Motor neuron (in vitro differentiated cells): ENCODE data around the gene TMEM203. TPM values are rescaled to one million over a fixed set of nuclear protein-coding genes. Genes with fewer than 3 reads are reported as not detected.

Source experiments
- ATAC-seq, 8 experiments: fragments of 200-7000 bp; cut with Tn5 transposase; replicated peaks in 6 of 8; 2 replicates each; pipeline ENCODE4 v1.8.0; 2021; ENCODE audit warnings: mild to moderate bottlenecking in 8 of 8, moderate library complexity in 8 of 8
- H3K27ac ChIP-seq, 2 donors: fragments of 250-450 bp; sonication (Bioruptor Pico); 2 replicates each; pipeline ENCODE4 v1.9.0; 2021; ENCODE audit warnings: antibody characterized with exemption in 2 of 2, mild to moderate bottlenecking in 2 of 2, moderate library complexity in 1 of 2
- H3K4me1 ChIP-seq, 2 donors: fragments of 250-450 bp; sonication (Bioruptor Pico); replicated peaks in 1 of 2; 2 replicates each; pipeline ENCODE4 v1.6.1; 2021; ENCODE audit warnings: antibody characterized with exemption in 2 of 2, mild to moderate bottlenecking in 2 of 2, moderate library complexity in 1 of 2
- H3K4me3 ChIP-seq, 5 donors: fragments of 250-450 bp; sonication (Bioruptor Pico); 2 replicates each; pipeline ENCODE4 v1.9.0; 2021; ENCODE audit warnings: antibody characterized with exemption in 5 of 5, mild to moderate bottlenecking in 5 of 5, moderate library complexity in 4 of 5
- WGBS, 10 experiments: fragments of 450-650 bp; shearing (Covaris generic); methylation state at CpG; one replicate each; pipeline ENCODE4 v1.0.0; 2022; 5-methylcytosine and 5-hydroxymethylcytosine counted together
- in situ Hi-C, 9 experiments: fragments of 400-800 bp; cut with MboI; loops; one replicate each; pipeline ENCODE4 v1.15.0; 2021; ENCODE audit warnings: low sequenced_read_pairs in 9 of 9, low pct_unique_long_range_greater_than_20kb in 2 of 9; ENCODE audit not compliant: unreplicated experiment in 9 of 9
- total RNA-seq, 8 experiments: library from RNA; unstranded; fragments of 300-600 nt; gene quantifications; 2 replicates each; pipeline versions ENCODE4 v1.2.3 to v1.2.4, GENCODE V29; 2022

The TMEM203 gene
- total RNA-seq, 8 experiments from 2014 or later, result 20.0 to 31.7 (median 26.4) TPM

DNA sequence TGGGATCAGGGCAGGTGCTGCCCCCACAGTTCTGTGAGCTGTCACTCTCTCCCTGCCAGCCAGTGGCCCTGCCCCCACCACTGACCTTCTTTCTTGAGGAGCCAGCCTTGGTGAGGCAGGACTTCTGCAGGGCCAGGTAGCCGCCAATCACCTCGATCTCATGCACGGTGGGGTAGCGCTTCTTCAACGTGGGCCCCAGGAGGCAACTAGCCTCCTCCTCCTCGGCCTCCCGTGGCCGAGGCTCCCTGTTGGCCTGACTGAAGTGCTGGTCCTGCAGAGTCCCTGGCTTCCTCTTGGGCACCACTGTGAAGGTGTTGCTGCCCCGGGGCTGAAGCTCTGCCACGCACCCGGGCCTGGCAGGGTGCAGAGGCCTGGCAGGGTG, 6.6 kb downstream of the TMEM203 start:
- no peak for ATAC-seq
- Histone ChIP-seq H3K4me3 (peak overlapping the region in 2 of 5 donors; percentile 89 to 99), H3K27ac (no peak overlapping the region), H3K4me1 (peaks cover 18 to 21% of the 10 kb centered on the region in 2 donors)
- in situ Hi-C loops, result no loop called here
- 40 to 93% (median 64%) methylated on average over 1 to 6 of the region's 11 CpGs; no CpG with 5 or more reads in 6 of the 10 experiments for WGBS, 10 experiments

DNA sequence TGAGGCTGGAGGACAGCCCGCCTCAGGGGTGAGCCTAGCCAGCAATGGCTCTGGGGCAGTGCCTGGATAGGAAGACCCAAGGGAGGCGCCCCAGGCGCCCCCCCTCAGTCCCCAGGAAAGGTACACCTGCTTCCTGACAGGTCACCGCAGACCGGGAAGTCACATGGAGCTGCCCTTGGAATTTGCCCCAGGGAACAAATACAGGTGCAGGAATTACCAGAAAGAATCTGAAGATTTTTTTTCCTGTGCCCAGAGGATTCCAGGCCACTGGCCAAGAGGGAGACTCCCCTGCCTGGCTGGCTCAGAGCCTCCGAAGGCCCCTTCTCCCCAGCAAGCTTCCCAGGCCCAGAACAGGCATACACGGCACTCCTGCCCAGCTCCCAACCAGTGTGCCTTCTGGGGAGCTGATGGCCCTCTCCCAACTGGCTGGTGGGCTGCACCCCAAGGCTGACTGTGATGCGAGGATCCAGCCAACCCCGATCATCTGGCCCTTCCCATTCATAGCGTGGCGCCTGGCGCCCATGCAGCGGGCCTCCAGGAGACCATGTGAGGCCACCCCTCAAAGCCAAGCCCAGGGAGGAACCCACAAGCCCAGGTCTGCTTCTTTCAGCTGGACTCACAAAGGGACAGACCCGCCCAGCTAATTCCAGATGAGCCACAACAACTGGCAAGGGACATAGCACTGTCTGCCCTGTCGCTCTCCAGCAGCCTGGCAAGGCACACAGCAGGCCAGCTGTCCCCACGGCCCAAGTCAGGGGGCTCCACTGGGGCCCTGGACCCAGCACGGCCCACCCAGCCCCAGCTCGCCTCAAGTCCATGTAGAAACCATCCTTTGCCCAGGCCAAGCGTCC, 7.2 kb downstream of the TMEM203 start:
- H3K27ac ChIP-seq, result no peak overlapping the region
- H3K4me3 ChIP-seq, result peak overlapping the region in 1 of 5 donors; percentile 99
- no peak for ATAC-seq
- 80 to 100% (median 91%) methylated on average over 1 to 4 of the region's 19 CpGs; no CpG with 5 or more reads in 2 of the 10 experiments for WGBS, 10 experiments
- H3K4me1 ChIP-seq, result peaks cover 13 to 19% of the 10 kb centered on the region in 2 donors
- in situ Hi-C loops, result no loop called here

DNA sequence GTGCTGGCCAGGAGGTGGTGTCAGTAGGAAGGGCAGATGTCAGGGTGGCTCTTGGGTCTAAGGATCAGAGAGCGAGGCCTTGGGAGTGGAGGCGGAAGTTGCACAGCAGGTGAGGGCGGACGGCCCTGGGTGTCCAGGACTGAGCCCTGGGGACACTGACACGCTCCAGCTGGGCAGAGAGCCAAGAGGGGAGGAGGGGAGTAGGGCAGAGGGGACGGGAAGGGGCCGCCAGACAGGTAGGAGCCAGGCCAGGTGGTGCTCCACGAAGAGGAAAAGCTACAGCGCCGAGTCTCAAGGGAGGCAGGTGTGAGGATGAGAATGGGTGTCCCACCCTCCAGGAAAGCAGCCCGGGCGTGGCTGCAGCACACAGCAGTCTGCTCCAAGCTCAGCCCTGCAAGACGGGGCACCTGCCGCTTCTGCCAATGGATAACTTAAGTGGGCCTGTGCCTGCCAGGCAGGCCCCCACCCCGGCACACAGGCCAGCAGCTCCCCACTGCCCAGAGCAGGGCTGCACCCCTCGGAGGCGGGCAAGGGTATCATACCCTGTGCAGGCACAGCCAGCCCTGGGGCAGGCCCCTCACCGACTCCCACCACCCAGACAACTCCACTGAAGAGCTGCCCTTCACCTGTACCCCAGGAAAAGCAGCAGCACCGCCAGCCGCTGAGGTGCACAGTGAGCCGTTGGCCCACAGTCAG, 9.8 kb downstream of the TMEM203 start:
- H3K4me1 ChIP-seq, result peaks cover 7 to 13% of the 10 kb centered on the region in 2 donors
- no peak overlapping the region for H3K4me3 ChIP-seq
- H3K27ac ChIP-seq, result no peak overlapping the region
- no peak for ATAC-seq
- in situ Hi-C loops, result no loop called here
- WGBS, 10 experiments, result 67 to 85% (median 80%) methylated on average over 1 to 4 of the region's 21 CpGs; no CpG with 5 or more reads in 6 of the 10 experiments

DNA sequence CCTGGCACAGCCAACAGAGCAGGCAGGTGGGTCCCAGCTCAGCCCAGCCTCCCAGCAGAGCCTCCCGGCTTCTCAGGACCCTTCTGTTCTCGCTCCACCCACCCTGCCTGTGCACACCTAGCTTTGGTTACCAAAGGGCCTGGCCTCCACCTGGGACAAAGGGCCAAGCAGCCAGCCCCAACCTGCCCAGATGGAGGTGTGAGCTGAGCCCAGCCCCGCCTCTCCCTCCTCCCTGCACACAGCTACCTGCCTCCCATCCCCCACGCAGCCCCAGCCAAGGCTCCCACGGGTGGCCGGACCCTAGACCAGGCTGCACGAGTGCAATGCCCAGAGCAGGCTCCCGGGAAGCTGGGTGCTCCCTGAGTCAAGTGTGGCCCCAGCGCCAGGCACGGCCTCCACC, 10.5 kb downstream of the TMEM203 start:
- 90% methylated on average over 2 of the region's 10 CpGs; no CpG with 5 or more reads in 9 of the 10 experiments for WGBS, 10 experiments
- H3K4me1 ChIP-seq, result peaks cover 9 to 16% of the 10 kb centered on the region in 2 donors
- no peak overlapping the region for H3K27ac ChIP-seq
- in situ Hi-C loops, result no loop called here
- ATAC-seq, result no peak
- H3K4me3 ChIP-seq, result no peak overlapping the region

DNA sequence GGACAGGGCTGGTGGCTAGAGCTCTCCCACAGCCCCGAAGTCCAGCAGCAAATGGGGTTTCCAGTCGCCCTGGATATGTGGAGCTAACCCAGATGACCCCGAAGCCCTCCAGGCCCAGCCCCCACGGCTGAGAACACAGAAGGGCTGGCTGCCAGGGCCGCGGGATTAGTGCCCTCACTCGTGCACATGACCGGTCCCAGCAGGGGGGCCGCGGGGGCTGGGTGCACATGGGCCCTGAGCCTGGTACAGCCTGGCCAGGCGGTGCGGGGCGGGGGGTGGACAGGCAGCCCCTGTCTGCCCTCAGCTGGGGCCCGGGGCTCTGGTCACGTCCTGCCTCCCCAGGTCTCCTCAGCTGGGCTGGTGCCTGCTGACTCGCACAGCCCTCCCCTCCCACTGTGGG, 11.1 kb downstream of the TMEM203 start:
- in situ Hi-C loops, result no loop called here
- peak in 1 of 8 experiments; percentile 10 for ATAC-seq
- WGBS, 10 experiments, result 80 to 100% methylated on average over 1 of the region's 16 CpGs; no CpG with 5 or more reads in 8 of the 10 experiments
- Histone ChIP-seq H3K27ac (no peak overlapping the region), H3K4me1 (peaks cover 11 to 17% of the 10 kb centered on the region in 2 donors), H3K4me3 (no peak overlapping the region)

DNA sequence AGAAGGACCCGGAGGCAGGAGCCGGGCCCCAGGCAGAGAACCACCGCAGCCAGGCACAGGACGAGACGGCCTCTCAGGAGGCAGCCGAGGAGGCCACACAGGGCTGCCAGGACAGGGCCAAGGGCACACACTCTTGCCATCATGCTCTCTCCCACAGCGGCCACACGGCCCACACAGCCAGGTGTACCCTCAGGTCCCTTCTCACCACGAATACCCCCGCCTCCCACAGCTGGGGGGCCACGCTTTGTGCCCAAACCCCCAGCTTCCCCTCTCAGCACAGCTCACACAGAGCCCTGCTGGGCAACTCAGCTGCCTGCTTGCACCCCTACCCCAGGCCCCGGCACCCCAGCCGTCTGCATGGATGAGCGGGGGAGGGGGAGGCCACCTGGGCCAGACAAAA, 11.7 kb downstream of the TMEM203 start:
- Histone ChIP-seq H3K27ac (no peak overlapping the region), H3K4me3 (no peak overlapping the region), H3K4me1 (peaks cover 8 to 12% of the 10 kb centered on the region in 2 donors)
- 80% methylated on average over 4 of the region's 14 CpGs; no CpG with 5 or more reads in 9 of the 10 experiments for WGBS, 10 experiments
- in situ Hi-C loops, result no loop called here
- no peak for ATAC-seq

DNA sequence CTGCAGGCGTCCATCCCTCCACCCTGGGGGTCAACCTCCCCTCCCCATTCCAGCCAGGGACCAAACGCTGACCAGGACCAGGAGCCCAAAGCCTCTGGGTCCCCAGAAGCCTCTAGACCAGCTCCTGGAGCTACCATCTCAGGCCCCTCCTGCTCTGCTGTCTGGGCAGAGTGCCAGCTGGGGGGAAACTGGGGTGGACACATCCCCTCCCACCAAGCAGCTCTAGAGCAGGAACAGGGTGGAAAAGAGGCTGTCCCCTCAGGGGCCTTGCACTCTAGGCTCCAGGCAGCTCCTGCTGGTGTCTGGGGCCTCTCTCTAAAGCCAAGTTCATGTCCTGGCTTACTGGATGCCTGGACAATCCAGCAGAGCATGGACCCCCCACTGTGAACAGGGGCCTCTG, 12.6 kb downstream of the TMEM203 start:
- in situ Hi-C loops, result no loop called here
- Histone ChIP-seq H3K4me3 (no peak overlapping the region), H3K27ac (no peak overlapping the region), H3K4me1 (peaks cover 8 to 10% of the 10 kb centered on the region in 2 donors)
- no CpG with 5 or more reads among the region's 2 CpGs for WGBS, 10 experiments
- no peak for ATAC-seq

DNA sequence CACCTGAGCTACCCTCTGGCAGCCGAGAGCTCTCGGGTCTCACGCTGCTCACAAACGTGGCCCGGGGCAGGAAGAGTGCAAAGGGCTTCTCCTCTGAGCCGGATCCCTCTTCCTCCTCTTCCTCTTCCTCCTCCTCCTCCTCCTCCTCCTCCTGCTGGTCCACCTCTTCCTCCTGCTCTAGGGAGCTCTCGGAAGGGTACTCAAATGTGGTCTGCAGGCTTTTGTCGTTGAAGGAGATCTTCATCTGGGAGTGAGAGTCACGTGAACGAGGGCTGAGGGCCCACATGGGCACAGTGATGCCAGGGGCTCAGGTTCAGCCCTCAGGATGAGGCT, 13.0 kb downstream of the TMEM203 start:
- no peak for ATAC-seq
- H3K4me1 ChIP-seq, result peaks cover 10 to 12% of the 10 kb centered on the region in 2 donors
- in situ Hi-C loops, result no loop called here
- H3K27ac ChIP-seq, result no peak overlapping the region
- no peak overlapping the region for H3K4me3 ChIP-seq
- 100% methylated on average over 1 of the region's 10 CpGs; no CpG with 5 or more reads in 7 of the 10 experiments for WGBS, 10 experiments

DNA sequence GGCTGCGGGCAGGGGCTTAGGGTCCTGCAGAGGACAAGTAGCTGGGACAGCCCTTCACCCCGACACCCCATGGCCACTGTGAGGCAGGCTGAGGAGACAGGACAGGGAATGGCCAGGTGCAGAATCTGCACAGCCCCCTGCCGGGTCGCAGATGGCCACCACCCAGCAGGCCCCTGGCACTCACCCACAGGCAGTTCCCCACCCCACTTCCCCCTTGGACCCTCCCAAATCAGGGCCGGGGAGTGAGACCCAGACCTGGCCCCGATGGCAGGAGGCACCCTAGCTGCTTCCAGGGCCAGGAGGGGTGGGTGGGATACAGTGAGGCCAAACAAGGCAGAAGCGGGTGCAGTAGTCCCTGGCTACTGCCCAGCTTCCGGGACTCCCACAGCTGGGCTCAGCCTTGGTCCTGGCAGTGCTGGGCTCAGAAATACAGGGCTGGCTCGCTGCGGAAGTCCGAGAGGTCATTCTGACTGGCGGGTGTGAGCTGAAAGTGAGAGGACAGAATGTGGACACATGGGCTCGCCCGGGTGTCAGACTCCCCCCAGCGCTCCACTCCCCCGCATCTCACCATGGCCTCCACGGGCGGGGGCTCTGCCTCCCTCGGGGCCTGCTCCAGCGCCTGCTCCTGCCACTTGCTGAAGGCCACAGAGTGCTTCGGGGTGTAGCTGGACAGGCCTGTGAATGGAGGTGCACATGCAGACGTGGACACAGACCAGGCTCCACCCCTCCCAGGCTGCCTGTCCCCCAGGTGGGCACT, 13.6 kb downstream of the TMEM203 start:
- in situ Hi-C loops, result no loop called here
- H3K4me1 ChIP-seq, result peaks cover 15 to 17% of the 10 kb centered on the region in 2 donors
- no peak overlapping the region for H3K27ac ChIP-seq
- no peak for ATAC-seq
- WGBS, 10 experiments, result 86 to 100% (median 100%) methylated on average over 1 to 2 of the region's 22 CpGs; no CpG with 5 or more reads in 6 of the 10 experiments
- H3K4me3 ChIP-seq, result no peak overlapping the region

DNA sequence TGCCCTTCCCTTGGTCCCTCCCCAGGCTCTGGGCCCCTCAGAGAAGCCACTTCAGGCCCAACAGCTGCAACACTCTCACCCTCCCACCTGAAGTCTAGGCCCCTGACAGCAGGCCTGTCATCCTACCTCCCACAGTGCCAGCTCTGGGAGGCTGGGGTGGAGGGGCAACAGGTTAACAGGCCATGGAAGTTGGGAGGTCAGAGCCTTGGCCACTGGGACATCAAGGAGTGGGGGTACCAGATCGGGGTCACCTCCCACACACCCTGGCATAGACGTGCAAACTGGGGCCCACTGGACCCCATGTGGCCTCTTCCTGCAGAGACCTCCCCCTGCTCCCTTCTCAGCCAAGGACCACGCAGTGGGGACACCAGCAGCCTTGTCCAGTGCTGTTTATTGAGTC, 14.2 kb downstream of the TMEM203 start:
- 83 to 100% methylated on average over 1 of the region's 3 CpGs; no CpG with 5 or more reads in 8 of the 10 experiments for whole genome bisulfite sequencing, 10 experiments
- in situ Hi-C loops, result no loop called here
- Histone ChIP-seq H3K27ac (no peak overlapping the region), H3K4me1 (peaks cover 17 to 20% of the 10 kb centered on the region in 2 donors), H3K4me3 (no peak overlapping the region)
- ATAC-seq, result no peak

DNA sequence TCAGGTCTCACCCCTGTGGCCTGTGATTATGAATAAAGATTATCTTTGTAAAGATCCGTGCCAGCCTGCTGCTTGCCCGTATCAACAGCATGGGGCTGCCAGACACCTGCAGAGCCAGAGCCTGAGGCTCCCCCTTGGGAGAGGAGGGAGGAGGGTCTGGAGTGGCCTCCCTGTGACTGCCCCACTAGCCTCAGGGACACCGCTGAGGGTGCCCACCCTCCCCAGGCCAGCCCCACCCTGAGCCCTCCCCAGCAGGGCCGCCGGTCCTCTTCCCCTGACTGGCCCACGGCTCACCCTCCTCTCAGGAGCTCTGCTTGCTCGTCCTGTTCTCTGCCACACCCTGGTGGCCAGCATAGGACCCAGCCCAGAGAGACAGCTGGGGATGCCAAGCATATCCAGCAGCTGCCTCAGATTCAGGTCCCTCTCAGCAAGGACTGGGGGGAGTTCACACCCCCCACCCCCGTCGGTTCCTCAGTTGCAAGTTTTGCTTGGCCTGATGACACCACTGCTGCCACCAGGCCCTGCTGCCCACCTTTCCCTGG, 15.1 kb downstream of the TMEM203 start:
- Histone ChIP-seq H3K27ac (no peak overlapping the region), H3K4me3 (no peak overlapping the region), H3K4me1 (peaks cover 17 to 20% of the 10 kb centered on the region in 2 donors)
- in situ Hi-C loops, result no loop called here
- ATAC-seq, result no peak
- 40 to 89% methylated on average over 1 to 3 of the region's 9 CpGs; no CpG with 5 or more reads in 8 of the 10 experiments for WGBS, 10 experiments

DNA sequence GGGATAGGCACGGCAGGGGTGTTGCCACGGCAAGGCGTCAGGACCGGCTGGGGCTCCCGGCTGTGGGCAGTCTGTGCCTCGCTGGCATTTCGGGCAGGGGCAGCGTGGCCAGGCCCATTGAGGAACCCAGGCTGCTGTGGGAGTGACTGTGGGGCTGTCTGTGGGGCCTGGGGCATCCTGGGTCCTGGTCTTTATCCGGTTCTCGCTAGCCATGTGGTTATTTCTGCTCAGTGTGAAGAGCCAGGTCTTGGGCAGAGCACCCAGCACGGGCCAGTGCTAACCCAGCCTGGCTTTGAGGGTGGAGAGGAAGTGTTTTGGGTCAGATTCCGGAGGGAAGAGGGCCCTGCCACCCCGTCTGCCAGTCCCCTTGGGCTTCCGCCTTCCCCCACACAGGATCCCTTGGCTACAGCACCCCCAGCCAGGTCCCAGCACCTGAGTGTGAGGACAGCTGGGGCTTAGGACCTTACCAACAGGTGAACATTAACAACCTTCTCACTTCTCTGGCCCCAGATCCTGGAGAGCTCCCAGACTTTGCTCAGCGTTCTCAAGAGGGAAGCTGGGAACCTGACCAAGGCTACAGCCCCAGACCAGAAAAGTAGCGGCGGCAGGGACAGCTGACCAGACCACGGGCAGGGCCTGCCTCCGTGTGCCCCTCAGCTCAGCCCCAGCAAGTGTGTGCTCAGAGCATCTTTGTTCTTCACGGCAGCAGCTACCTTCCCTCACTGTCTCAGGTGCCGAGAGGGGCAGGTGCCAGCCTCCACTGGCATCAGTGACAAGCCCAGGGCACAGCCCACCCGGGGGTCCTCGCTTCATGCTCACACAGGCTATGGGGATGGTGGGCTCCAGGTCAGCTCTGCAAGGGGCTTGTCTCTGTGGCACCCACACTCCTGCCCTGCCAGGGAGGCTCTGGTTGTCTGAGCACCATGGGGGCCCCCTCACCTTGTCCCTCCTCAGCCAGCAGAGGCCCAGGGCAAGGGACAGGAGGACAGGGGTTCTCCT, 15.9 kb downstream of the TMEM203 start:
- H3K4me1 ChIP-seq, result peaks cover 17 to 20% of the 10 kb centered on the region in 2 donors
- WGBS, 10 experiments, result 53 to 82% (median 70%) methylated on average over 2 to 7 of the region's 23 CpGs; no CpG with 5 or more reads in 5 of the 10 experiments
- peak overlapping the region; percentile 93 to 96 for H3K27ac ChIP-seq
- ATAC-seq, result peak in 2 of 8 experiments; percentile 1 to 4
- in situ Hi-C loops, result no loop called here
- H3K4me3 ChIP-seq, result peak overlapping the region; percentile 83 to 93 (median 90)
